BE2C (cell line): Measurements from ENCODE around the gene OPA3.

Source experiments
- DNase-seq: peaks from one replicate; pipeline ENCODE4 v3.0.0-alpha.2; 2020
- H3K27me3 ChIP-seq: fragments of 250-450 bp; sonication (Bioruptor Pico); 2 replicates; pipeline ENCODE4 v1.5.1; 2020; ENCODE audit warnings: mild to moderate bottlenecking
- H3K36me3 ChIP-seq: fragments of 250-450 bp; sonication (Bioruptor Pico); 2 replicates; pipeline ENCODE4 v1.5.1; 2020; ENCODE audit warnings: mild to moderate bottlenecking
- H3K4me1 ChIP-seq: fragments of 250-450 bp; sonication (Bioruptor Pico); 2 replicates; pipeline ENCODE4 v1.5.1; 2020
- H3K4me3 ChIP-seq: 2 replicates; pipeline ENCODE4 v1.5.1; 2011; ENCODE audit warnings: low read depth, low read length
- H3K9me3 ChIP-seq: fragments of 250-450 bp; sonication (Bioruptor Pico); 2 replicates; pipeline ENCODE4 v1.5.1; 2020
- TF ChIP-seq, protein P1 (sequence below): IDR thresholded peaks from 2 replicates; pipeline ENCODE4 v1.5.1; 2012; ENCODE audit warnings: mild to moderate bottlenecking, low read depth, low read length

The OPA3 gene

DNA sequence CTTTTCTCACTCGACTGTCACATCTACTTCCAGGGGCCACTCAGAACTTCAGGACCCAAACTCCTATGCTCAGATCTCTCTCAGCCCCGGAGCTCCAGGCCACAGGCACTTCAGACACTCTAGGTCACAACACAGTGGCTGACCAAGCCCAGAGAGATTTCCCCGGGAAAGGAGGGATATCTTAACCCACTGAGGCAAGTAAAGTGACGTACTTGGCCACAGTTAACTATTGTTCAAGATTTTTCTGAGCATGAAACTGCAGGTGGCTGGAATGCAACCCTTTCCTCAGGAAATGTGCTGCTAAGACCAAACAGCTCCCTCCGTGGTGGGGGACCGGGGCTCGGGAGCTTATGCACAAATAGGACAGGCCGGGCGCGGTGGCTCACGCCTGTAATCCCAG lies 23.9 kb downstream of the OPA3 start:
- DNase-seq = no peak
- no peaks in the 10 kb centered on the region; the same call in 1 of the 2 replicates for H3K9me3 ChIP-seq
- TF ChIP-seq, protein P1, sequence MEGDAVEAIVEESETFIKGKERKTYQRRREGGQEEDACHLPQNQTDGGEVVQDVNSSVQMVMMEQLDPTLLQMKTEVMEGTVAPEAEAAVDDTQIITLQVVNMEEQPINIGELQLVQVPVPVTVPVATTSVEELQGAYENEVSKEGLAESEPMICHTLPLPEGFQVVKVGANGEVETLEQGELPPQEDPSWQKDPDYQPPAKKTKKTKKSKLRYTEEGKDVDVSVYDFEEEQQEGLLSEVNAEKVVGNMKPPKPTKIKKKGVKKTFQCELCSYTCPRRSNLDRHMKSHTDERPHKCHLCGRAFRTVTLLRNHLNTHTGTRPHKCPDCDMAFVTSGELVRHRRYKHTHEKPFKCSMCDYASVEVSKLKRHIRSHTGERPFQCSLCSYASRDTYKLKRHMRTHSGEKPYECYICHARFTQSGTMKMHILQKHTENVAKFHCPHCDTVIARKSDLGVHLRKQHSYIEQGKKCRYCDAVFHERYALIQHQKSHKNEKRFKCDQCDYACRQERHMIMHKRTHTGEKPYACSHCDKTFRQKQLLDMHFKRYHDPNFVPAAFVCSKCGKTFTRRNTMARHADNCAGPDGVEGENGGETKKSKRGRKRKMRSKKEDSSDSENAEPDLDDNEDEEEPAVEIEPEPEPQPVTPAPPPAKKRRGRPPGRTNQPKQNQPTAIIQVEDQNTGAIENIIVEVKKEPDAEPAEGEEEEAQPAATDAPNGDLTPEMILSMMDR = no peak

DNA sequence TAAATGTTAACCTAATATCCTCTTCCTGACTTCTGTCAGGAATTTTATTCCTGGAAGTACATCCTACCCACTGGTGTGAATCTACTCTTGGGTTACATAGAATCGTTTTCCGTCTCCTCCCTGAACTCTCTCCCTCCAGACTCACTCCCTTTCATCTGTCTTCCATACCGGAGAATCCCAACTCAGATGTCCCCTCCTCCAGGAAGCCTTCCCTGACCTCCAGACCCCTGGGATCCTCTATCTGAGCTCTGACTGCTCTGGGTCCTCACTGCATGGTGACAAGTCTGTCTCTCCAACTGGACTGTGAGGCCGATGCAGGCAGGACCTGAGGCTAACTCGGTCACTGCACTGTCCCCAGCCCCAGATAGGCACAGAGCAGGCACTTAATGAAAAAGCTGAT lies 24.6 kb downstream of the OPA3 start:
- Histone ChIP-seq H3K36me3 (no peaks in the 10 kb centered on the region), H3K9me3 (no peaks in the 10 kb centered on the region; the same call in 1 of the 2 replicates)
- TF ChIP-seq, protein P1 = no peak

More for the DNA sequence above, 23.9 kb downstream of the OPA3 start:
- Histone ChIP-seq H3K4me3 (no peak overlapping the region), H3K4me1 (no peaks in the 10 kb centered on the region), H3K27me3 (no peaks in the 10 kb centered on the region), H3K36me3 (no peaks in the 10 kb centered on the region)

DNA sequence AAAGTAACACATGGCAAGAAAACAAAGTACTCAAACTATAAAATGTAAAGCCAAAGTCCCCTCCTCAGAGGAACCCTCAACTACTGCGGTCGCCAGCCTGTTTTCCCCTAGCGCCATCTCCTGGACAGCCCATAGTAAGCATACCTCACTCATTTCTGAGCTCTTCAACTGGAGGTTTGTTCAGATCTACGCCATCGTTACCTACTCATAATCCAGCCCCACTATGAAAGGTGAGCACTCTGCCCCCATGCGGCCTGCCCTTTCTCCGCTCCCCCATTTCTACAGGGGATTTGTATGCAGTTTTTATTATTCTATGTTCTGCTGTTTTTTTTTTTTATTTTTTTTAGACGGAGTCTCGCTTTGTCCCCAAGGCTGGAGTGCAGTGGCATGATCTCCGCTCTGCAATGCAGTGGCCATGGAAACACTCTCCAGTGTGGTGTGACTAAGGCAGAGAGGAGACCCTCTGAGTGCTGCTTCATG lies 26.2 kb downstream of the OPA3 start:
- Histone ChIP-seq H3K27me3 (no peaks in the 10 kb centered on the region), H3K9me3 (no peaks in the 10 kb centered on the region; the same call in 1 of the 2 replicates), H3K4me1 (no peaks in the 10 kb centered on the region), H3K4me3 (no peak overlapping the region), H3K36me3 (no peaks in the 10 kb centered on the region)
- TF ChIP-seq, protein P1 = peak; percentile 76
- DNase-seq = peak; percentile 64

More for the DNA sequence above, 24.6 kb downstream of the OPA3 start:
- H3K27me3 ChIP-seq = no peaks in the 10 kb centered on the region
- no peak overlapping the region for H3K4me3 ChIP-seq
- no peak for DNase-seq
- no peaks in the 10 kb centered on the region for H3K4me1 ChIP-seq

DNA sequence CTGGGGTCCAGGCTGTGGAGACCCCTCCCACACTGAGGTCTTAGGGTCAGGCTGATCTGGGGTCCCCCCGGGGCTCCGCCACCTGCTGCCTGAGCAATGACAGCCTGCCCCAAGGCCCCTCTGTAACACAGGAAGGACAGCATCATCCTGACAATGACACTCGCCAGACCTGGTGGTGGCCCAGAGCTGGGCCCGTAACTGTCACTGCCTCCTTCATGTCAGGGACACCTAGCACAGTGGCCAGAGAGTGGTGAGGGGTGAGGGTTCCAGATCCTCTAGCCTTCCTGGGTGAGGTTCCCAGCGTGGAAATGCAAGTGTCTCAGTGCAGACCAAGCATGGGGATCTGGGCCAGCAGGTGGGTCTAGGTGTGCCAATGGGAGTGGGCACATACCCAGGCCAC lies 27.8 kb downstream of the OPA3 start:
- Histone ChIP-seq H3K27me3 (no peaks in the 10 kb centered on the region), H3K4me1 (no peaks in the 10 kb centered on the region), H3K36me3 (no peaks in the 10 kb centered on the region), H3K4me3 (no peak overlapping the region), H3K9me3 (no peaks in the 10 kb centered on the region; the same call in 1 of the 2 replicates)
- TF ChIP-seq, protein P1 = no peak
- DNase-seq = no peak

DNA sequence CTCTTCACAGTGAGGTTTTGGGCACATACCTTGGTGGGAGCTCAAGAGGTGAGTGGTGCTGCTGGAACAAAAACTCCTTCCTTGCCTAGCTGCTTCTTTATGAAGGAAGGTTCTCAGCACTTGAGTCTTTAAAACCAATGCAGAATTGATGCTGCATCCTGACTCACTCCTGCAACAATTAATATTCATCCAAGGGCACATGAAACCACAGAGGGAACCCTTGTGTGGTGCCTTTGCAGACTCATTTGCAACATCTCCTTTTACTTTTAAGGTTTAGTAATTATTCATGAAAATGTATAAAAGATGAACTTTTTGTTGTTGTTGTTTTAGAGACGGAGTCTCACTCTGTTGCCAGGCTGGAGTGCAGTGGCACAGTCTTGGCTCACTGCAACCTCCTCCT lies 30.1 kb downstream of the OPA3 start:
- Histone ChIP-seq H3K9me3 (no peaks in the 10 kb centered on the region), H3K4me1 (no peaks in the 10 kb centered on the region), H3K36me3 (no peaks in the 10 kb centered on the region), H3K4me3 (no peak overlapping the region), H3K27me3 (no peaks in the 10 kb centered on the region)
- TF ChIP-seq, protein P1 = no peak
- DNase-seq = no peak

DNA sequence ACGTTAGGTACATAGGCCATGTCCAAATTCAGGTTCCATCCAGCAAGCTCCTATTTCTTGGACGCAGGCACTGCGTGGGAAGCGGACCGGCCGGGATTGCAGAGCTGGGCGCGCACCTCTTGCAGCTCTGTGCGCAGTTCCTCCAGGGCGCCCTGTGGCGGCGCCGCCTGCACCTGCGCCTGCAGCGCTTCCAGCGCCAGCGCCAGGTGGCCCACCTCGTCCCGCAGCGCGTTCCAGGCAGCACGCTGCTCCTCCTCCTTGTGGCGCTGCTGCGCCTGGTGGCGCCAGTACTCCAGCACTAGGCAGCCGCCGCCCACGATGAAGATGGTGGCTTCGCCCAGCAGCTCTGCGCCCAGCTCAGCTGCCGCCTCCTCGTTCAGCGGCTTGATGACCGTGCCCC lies 31.1 kb downstream of the OPA3 start:
- TF ChIP-seq, protein P1 = peak; percentile 27
- no peaks in the 10 kb centered on the region for H3K36me3 ChIP-seq
- no peaks in the 10 kb centered on the region for H3K27me3 ChIP-seq
- no peaks in the 10 kb centered on the region for H3K9me3 ChIP-seq
- H3K4me3 ChIP-seq = no peak overlapping the region
- H3K4me1 ChIP-seq = no peaks in the 10 kb centered on the region
- peak; percentile 42 for DNase-seq
